M059J (cell line): ENCODE data around the gene ZBED1. TPM values are rescaled to one million over a fixed set of nuclear protein-coding genes. Genes with fewer than 3 reads are reported as not detected.
"Not testable (repeated sequence)": the region's sequence is repeated elsewhere in the genome, so short reads cannot be mapped to it uniquely, and the experiment has no call there.

ENCODE experiments used
- DNase-seq: peaks from one replicate; pipeline ENCODE4 v3.0.0-alpha.2; 2012; ENCODE audit warnings: low read depth
- total RNA-seq: library from RNA; depleted of rRNA; stranded (reverse); fragments of >200 nt; shearing (Covaris generic); gene quantifications from 2 replicates; pipeline ENCODE4 v1.2.3, GENCODE V29; 2014; rRNA removed

The ZBED1 gene
- total RNA-seq, 1 experiment from 2014 or later = 18.0 TPM

- DNase-seq = not testable (repeated sequence)
Observed at GRCh38 chrX:2456091-2456490, 44.7 kb downstream of the ZBED1 start.

- DNase-seq = not testable (repeated sequence)
Observed at GRCh38 chrX:2454620-2455019, 46.2 kb downstream of the ZBED1 start.

GRCh38 chrX:2452799-2453198 lies 48.0 kb downstream of the ZBED1 start:
- no peak for DNase-seq

GRCh38 chrX:2452317-2452784 lies 48.4 kb downstream of the ZBED1 start:
- DNase-seq = no peak

- no peak for DNase-seq
Observed at GRCh38 chrX:2451501-2452316, 49.1 kb downstream of the ZBED1 start.

- DNase-seq = no peak
Observed at GRCh38 chrX:2450681-2451080, 50.1 kb downstream of the ZBED1 start.

- DNase-seq = no peak
Observed at GRCh38 chrX:2449135-2449886, 51.5 kb downstream of the ZBED1 start.

GRCh38 chrX:2447484-2447883 lies 53.3 kb downstream of the ZBED1 start:
- no peak for DNase-seq

- DNase-seq = no peak
Observed at GRCh38 chrX:2446815-2447214, 54.0 kb downstream of the ZBED1 start.

GRCh38 chrX:2445662-2446623 lies 54.8 kb downstream of the ZBED1 start:
- no peak for DNase-seq

- DNase-seq = no peak
Observed at GRCh38 chrX:2442694-2443093, 58.1 kb downstream of the ZBED1 start.

- no peak for DNase-seq
Observed at GRCh38 chrX:2441466-2441865, 59.3 kb downstream of the ZBED1 start.

- DNase-seq = no peak
Observed at GRCh38 chrX:2439613-2440012, 61.2 kb downstream of the ZBED1 start.

Other genes with a start within 250 kb of the ZBED1 start
- gene DHRSX, start within 50 bp of the ZBED1 start, total RNA-seq = 22.2 and 24.5 TPM in 2 replicates
- 282 and 343 TPM in 2 replicates for gene CD99, start 190.3 kb upstream of the ZBED1 start, total RNA-seq